ENCODE measurements around the gene CEP78.
"Not testable (repeated sequence)": the region's sequence is repeated elsewhere in the genome, so short reads cannot be mapped to it uniquely, and the experiment has no call there.

CEP78 gene, protein sequence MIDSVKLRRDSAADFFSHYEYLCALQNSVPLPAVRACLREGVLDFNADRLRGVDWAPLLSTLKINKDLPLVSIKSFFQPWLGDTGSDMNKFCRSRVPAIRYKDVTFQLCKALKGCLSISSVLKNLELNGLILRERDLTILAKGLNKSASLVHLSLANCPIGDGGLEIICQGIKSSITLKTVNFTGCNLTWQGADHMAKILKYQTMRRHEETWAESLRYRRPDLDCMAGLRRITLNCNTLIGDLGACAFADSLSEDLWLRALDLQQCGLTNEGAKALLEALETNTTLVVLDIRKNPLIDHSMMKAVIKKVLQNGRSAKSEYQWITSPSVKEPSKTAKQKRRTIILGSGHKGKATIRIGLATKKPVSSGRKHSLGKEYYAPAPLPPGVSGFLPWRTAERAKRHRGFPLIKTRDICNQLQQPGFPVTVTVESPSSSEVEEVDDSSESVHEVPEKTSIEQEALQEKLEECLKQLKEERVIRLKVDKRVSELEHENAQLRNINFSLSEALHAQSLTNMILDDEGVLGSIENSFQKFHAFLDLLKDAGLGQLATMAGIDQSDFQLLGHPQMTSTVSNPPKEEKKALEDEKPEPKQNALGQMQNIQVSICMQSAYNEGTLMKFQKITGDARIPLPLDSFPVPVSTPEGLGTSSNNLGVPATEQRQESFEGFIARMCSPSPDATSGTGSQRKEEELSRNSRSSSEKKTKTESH

GRCh38 chr9:78235762-78236550 is at the start of gene CEP78:
Gene CEP78 (plus strand): TSS chr9:78236075. CDS start chr9:78236351, 276 bp downstream.
- DNase-seq: peak; percentile 93

DNA sequence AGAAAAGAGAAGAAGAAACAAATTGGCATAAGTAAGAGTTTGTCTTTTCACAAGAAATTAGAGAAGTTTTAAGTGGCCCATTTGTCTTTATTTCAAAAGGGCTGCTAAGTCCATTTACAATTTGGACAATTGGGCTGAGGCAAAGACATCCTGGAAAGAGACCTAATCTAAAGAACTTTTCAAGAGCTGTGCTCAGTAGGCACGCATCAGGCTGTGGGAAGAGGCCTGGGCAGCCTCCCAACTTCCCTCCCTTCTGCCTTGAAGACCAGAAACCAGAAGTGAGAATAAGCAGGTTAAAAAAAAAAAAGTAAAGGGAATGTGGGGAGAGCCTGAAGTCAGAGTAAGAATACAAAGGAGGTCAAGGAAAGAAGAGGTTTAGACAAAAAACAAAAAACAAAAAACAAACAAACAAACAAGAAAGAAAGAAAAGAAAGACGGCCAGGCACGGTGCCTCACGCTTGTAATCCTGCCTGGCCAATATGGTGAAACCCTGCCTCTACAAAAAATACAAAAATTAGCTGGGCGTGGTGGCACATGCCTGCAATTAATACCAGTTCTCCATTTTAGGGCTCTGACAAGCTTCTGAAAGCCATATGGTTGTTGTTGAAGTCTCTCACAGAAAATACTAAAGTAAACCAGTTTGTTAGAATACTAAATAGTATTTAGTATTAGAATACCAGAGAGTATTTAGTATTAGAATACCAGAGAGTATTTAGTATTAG is 48.0 kb upstream of the CEP78 start:
- DNase-seq: peak; percentile 4

- no peak for DNase-seq
Observed at GRCh38 chr9:78188594-78188993, 47.3 kb upstream of the CEP78 start.

GRCh38 chr9:78189001-78189400 is 46.9 kb upstream of the CEP78 start:
- DNase-seq: no peak

DNA sequence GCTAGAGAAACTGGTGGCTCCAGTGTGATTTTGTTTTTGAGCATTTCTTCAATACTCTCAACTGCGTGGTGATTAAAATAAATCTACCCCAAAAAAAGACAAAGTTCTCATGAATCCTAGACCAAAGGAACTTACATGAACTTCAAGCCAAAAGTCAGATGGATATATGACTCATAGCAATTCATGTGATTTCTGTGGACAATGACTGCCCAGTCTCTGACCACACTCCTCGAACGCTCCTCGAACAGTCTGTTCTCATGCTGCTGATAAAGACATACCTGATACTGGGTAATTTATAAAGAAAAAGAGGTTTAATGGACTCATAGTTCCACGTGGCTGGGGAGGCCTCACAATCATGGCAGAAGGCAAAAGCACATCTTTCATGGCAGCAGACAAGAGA is 46.4 kb upstream of the CEP78 start:
- DNase-seq: no peak

DNA sequence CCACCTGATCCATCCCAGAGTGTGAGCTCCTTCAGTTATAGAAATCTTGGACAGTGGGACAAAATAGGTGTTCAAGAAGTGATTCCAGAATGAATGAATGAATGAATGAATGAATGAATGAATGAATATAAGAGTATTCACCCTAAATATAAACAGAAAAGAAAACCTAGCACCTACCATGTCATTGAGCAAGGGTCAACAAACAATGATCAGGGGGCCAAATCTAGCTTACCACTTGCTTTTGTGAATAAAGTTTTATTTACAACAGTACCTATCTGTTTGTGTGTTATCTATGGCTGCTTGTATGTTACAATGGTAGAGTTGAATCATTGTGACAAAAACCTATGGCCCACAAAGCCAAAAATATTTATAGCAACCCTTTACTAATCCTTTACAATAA is 43.9 kb upstream of the CEP78 start:
- no peak for DNase-seq

DNA sequence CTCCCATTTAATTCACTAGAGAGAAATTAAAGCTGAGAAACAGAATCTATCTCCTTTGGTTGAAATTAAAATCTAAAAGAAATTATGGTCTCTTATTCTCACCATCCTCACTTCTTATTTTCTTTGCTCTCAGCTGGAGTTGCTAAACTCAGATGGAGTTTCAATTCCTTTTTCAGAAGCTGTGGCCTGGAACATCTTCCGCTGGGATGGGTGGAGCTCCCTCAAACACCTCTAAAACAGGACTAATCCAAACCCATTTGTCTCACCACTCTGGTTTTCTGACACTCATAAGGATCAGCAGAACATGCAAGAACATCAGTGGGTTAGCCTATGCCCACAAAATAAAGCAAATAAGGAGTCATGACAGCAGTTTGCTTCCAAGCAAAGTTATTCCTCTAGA is 39.6 kb upstream of the CEP78 start:
- DNase-seq: no peak

GRCh38 chr9:78201158-78201777 is 34.6 kb upstream of the CEP78 start:
- DNase-seq: not testable (repeated sequence)

DNA sequence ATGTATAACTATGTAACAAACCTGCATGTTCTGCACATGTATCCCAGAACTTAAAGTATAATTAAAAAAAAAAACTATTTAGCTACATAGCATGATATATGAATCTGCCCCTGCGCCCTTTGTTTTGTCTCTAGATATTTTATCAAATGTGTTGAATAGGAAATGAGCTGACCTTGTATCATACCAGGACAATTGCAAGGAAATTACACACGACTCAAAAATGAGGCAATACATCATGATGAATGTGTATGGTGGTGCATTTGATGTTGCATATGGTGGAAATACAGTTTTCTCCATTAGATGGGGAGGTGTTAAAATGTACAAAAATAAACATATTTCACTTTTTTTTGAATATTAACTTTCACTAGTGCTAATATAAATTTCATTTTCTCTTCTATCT is 28.6 kb upstream of the CEP78 start:
- DNase-seq: no peak

GRCh38 chr9:78207901-78208300 is 28.0 kb upstream of the CEP78 start:
- DNase-seq: no peak

- DNase-seq: no peak
Observed at GRCh38 chr9:78209127-78209526, 26.7 kb upstream of the CEP78 start.

- no peak for DNase-seq
Observed at GRCh38 chr9:78210841-78211301, 25.0 kb upstream of the CEP78 start.

DNA sequence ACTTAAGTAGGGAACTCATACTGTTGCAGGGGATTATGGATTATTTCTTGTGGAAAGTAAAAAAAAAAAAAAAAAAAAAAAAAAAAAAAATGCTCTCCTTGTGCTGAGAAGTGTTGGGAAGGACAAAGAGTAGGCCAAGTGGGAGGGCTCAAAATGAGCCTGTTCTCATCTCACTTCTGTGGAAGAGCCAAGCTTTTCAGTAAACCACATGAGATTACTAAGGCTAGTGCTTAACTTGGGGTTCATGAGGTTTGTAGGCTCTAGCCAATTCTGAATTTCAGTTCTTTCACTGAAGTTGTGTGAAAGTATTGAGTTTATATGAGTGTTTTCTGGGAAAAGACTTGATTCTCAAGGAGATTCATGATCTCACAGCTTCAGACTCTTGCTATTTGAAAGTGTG is 23.0 kb upstream of the CEP78 start:
- DNase-seq: no peak

DNA sequence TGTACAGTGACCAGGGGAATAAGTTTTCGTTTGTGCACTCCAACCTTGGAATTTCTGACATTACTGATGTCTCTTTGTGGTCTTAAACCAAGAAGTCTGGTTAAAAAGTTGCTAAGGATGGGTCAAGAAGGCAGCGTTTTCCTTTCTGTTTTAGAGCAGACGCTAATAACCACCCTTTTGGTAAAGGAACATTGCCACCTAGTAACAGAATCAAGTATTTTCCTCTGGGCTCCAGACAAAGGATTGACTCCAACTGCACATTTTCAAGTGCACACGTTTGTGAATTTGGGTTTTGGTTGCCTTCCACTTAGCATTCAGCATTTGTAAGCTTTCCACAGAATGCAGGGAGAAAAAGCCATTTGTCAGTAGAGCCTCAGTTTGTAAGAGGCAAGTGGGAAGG is 22.2 kb upstream of the CEP78 start:
- peak; percentile 21 for DNase-seq

DNA sequence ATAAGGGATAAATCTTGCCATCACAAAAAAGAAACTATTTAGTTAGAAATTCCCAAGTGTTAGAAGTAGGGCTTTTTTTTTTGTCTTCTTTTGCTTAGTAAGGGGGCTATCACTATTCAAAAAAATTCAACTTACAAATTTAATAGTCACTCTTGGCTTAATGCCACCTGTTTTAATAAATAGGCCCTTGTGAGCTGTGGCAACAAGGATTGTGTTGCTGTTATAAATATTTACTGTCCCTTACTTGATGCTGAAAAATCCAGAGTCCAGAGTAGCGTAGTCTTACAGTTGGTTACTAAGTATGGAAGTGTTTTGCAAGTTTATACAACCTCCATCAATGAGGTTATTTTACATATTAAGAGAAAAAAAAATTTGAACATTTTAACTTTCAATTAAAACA is 21.4 kb upstream of the CEP78 start:
- no peak for DNase-seq

- peak; percentile 80 for DNase-seq
Observed at GRCh38 chr9:78215706-78216105, 20.2 kb upstream of the CEP78 start.

DNA sequence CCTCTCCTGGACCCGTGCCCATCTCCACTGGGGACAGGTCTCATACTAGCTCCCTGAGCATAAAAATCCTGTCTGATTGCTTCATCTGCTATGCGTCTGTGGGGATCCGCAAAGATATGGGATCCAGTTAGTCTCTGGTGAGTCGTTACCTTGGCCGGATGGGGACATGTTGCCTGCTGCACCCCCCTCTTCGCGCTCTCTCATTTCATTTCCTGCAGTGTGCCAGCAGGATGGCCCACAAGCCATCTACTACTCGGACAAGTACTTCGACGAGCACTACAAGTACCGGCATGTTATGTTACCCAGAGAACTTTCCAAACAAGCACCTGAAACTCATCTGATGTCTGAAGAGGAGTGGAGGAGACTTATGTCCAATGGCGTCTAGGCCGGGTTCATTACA is 17.0 kb upstream of the CEP78 start:
- no peak for DNase-seq

DNA sequence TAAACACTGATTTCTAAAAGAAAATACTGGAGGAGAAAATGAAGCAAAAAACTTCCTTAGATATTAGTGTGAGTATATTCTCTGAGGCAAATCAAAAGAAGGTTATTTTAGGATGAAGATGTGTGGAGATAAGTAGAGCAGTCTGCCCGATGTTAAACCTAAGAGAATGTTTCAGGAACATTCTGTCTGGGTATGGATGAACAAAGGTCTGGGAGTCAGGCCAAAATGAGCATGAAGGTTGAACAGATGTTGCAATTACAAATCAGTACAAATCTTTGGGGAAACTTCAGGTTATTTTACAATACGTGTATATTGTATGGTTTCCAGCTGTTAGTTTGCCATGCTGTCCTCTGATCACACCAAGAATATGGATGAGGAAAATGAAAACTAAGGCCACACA is 14.4 kb upstream of the CEP78 start:
- DNase-seq: no peak

DNA sequence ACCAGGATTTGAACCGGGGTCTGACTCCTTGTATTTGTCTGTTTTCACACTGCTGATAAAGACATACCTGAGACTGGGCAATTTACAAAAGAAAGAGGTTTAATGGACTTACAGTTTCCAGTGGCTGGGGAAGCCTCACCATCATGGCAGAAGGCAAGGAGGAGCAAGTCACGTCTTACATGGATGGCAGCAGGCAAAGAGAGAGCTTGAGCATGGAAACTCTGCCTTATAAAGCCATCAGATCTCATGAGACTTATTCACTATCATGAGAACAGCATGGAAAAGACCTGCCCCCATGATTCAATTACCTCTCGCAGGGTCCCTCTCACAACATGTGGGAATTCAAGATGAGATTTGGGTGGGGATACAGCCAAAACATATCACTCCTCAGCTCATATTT is 14.0 kb upstream of the CEP78 start:
- DNase-seq: not testable (repeated sequence)

DNA sequence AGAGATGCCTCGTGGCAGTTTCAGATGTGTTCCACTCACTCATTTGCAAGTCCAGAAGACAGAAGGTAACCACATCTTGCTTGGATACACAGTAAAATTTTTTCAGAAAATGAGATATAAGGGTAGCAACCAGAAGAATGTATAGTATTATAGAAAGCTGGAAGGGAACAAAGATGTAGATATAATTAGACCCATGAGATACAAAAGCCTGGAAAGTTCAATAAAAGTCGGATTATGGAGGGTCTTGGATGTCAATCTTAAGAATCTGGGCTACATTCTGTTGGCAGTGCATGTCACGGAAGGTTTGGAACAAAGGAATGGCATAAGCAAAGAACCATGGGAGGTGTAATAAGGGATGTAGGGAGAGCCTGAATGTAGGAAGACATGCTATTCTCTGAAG is 5.1 kb upstream of the CEP78 start:
- no peak for DNase-seq

- DNase-seq: not testable (repeated sequence)
Observed at GRCh38 chr9:78232471-78232870, 3.4 kb upstream of the CEP78 start.

GRCh38 chr9:78234810-78235209 is 1.1 kb upstream of the CEP78 start:
- peak; percentile 63 for DNase-seq

Data from EL (cell line).